Memory B cell (primary cell): ENCODE measurements around the gene RDH13.
"Not testable (repeated sequence)": the region's sequence is repeated elsewhere in the genome, so short reads cannot be mapped to it uniquely, and the experiment has no call there.

Experiments used
- ATAC-seq: fragments of 150-1000 bp; cut with Tn5 transposase; 2 replicates; pipeline ENCODE4 v1.10.0; 2021; ENCODE audit warnings: low read depth, mild to moderate bottlenecking, moderate library complexity
- DNase-seq, 2 donors: peaks; one replicate each; pipeline ENCODE4 v3.0.0; 2022; ENCODE audit warnings: low spot score in 2 of 2
- H3K27ac Mint-ChIP-seq: one replicate; pipeline ENCODE4 v1.8.0; 2022; ENCODE audit warnings: mild to moderate bottlenecking, moderate library complexity, mixed read lengths
- H3K27me3 Mint-ChIP-seq: one replicate; pipeline ENCODE4 v1.8.0; 2022; ENCODE audit warnings: mixed read lengths
- H3K36me3 Mint-ChIP-seq: one replicate; pipeline ENCODE4 v1.8.0; 2022; ENCODE audit warnings: mild to moderate bottlenecking, mixed read lengths
- H3K4me1 Mint-ChIP-seq: one replicate; pipeline ENCODE4 v1.8.0; 2022; ENCODE audit warnings: mixed read lengths
- H3K4me3 Mint-ChIP-seq: one replicate; pipeline ENCODE4 v1.8.0; 2022; ENCODE audit warnings: mild to moderate bottlenecking, moderate library complexity, mixed read lengths
- H3K9me3 Mint-ChIP-seq: one replicate; pipeline ENCODE4 v1.8.0; 2022; ENCODE audit warnings: mixed read lengths

The RDH13 gene

DNA sequence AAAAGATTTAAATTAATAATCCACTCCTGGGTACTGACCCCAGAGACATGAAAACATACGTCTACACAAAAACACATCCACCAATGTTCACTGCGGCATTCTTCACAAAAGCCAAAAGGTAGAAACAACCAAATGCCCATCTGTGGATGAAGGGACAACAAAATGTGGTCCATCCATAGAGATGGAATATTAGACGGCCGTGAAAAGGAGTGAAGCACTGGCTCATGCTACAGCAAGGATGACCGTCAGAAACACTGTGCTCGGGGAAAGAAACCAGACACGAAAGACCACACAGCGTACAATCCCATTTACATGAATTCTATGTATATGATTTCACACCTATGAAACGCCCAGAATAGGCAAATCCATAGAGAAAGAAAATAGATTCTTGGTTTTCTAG, 6.1 kb downstream of the RDH13 start:
- Mint-ChIP-seq H3K27me3 (no peaks in the 10 kb centered on the region), H3K4me3 (no peak overlapping the region), H3K27ac (no peak overlapping the region), H3K4me1 (no peaks in the 10 kb centered on the region), H3K36me3 (peaks cover 30% of the 10 kb centered on the region), H3K9me3 (no peaks in the 10 kb centered on the region)
- DNase-seq (no peak), ATAC-seq (no peak)

- Mint-ChIP-seq H3K27me3 (no peaks in the 10 kb centered on the region), H3K4me1 (no peaks in the 10 kb centered on the region), H3K36me3 (peaks cover 32% of the 10 kb centered on the region), H3K9me3 (no peaks in the 10 kb centered on the region), H3K27ac (no peak overlapping the region), H3K4me3 (no peak overlapping the region)
- DNase-seq = no peak
- no peak for ATAC-seq
Measured at GRCh38 chr19:55053735-55054134, 9.2 kb downstream of the RDH13 start.

DNA sequence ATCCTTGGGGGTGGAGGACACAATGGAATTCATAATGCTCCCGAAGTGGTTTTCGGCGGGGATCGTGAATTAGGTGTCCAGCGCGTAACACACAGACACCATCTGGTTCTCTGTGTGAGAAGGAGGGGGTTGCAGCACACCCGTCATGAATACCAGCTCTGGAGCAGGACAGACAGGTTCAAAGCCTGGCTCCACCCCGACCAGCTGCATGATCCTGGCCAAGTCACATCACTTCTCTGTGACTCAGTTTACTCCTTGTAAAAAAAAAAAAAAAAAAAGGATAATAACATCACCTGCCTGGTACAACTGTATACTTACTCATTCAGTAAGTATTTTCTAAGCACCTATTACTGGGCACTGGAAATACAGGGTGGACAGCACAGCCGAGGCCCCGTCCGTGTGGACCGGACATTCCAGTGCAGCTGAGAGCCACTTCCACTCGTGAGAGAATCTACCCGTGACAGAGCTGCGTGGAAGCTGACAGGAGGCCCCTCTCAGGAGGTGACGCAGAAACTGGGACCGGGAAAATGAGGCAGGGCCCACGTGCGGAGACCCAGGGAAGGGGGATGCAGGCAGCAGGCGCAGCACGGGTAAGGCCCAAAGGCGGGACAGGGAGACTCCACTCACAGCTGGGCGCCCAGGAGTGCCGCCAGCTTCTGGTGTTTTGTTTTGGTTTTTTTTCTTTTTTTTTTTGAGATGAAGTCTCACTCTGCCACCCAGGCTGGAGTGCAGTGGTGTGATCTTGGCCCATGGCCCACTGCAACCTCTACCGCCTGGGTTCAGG, 12.0 kb downstream of the RDH13 start:
- DNase-seq = no peak
- Mint-ChIP-seq H3K4me1 (no peaks in the 10 kb centered on the region), H3K4me3 (no peak overlapping the region), H3K36me3 (peaks cover 34% of the 10 kb centered on the region), H3K9me3 (no peaks in the 10 kb centered on the region), H3K27ac (no peak overlapping the region), H3K27me3 (no peaks in the 10 kb centered on the region)
- no peak for ATAC-seq

DNA sequence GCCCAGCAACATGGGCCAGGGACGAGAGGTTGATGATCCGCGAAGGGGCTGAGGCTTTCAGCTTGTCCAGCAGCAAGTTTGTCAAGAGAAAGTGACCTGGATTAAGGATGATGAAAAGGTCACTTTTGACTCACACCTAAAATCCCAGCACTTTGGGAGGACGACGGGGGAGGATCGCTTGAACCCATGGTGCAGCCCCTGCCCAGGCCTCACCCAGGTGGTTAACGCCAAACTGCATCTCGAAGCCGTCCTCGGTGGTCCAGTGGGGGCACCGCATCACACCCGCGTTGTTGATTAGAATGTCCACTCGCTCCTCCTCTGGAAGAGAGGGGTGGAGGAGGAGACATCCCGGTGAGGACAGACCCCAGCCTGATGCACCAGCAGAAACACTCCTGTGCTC, 14.5 kb downstream of the RDH13 start:
- H3K36me3 Mint-ChIP-seq = peaks cover 37% of the 10 kb centered on the region
- H3K27me3 Mint-ChIP-seq = no peaks in the 10 kb centered on the region
- H3K27ac Mint-ChIP-seq = no peak overlapping the region
- H3K9me3 Mint-ChIP-seq = no peaks in the 10 kb centered on the region
- no peaks in the 10 kb centered on the region for H3K4me1 Mint-ChIP-seq
- DNase-seq (no peak), ATAC-seq (no peak)
- no peak overlapping the region for H3K4me3 Mint-ChIP-seq

GRCh38 chr19:55047951-55048350, 15.0 kb downstream of the RDH13 start:
- Mint-ChIP-seq H3K27me3 (no peaks in the 10 kb centered on the region), H3K4me1 (no peaks in the 10 kb centered on the region), H3K36me3 (peaks cover 34% of the 10 kb centered on the region), H3K4me3 (no peak overlapping the region), H3K27ac (no peak overlapping the region), H3K9me3 (no peaks in the 10 kb centered on the region)
- ATAC-seq (no peak), DNase-seq (no peak)

DNA sequence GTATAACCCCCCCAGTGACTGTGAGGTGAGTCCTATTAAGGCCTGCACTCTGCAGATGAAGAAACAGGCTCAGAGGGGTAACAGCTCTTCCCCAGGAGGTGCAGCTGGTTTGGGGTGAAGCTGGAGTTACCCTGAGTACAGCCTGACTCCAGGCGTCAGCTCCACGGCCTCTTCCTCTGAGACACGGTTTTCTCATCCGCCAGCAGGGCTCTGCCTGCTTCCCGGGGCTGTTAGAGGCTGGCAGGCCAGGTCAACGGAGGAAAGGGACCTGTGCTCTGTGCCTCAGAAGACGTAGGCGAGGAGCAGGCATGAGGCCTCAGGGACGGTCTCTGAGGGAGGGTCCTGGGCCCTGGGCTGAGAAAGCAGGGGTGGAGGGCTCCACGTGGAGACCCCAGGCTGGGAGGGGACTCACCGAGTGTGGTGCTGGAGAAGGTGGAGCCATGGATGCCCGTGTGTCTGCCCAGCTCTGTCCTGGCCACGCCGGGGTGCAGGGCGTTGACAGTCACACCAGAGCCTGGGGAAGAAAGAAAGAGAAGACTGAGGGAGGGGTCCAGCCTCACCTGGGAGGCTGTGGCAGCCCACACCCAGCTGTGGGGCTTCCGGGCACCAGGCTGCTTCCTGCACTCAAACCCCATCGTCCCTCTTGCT, 15.8 kb downstream of the RDH13 start:
- Mint-ChIP-seq H3K27me3 (no peaks in the 10 kb centered on the region), H3K9me3 (no peaks in the 10 kb centered on the region), H3K27ac (no peak overlapping the region), H3K4me1 (no peaks in the 10 kb centered on the region), H3K36me3 (peaks cover 36% of the 10 kb centered on the region), H3K4me3 (no peak overlapping the region)
- DNase-seq = no peak
- no peak for ATAC-seq

- H3K36me3 Mint-ChIP-seq = peaks cover 30% of the 10 kb centered on the region
- ATAC-seq (no peak), DNase-seq (no peak)
- no peaks in the 10 kb centered on the region for H3K4me1 Mint-ChIP-seq
- H3K4me3 Mint-ChIP-seq = no peak overlapping the region
- no peaks in the 10 kb centered on the region for H3K27me3 Mint-ChIP-seq
- H3K27ac Mint-ChIP-seq = no peak overlapping the region
- no peaks in the 10 kb centered on the region for H3K9me3 Mint-ChIP-seq
Measured at GRCh38 chr19:55044771-55045716, 17.9 kb downstream of the RDH13 start.

DNA sequence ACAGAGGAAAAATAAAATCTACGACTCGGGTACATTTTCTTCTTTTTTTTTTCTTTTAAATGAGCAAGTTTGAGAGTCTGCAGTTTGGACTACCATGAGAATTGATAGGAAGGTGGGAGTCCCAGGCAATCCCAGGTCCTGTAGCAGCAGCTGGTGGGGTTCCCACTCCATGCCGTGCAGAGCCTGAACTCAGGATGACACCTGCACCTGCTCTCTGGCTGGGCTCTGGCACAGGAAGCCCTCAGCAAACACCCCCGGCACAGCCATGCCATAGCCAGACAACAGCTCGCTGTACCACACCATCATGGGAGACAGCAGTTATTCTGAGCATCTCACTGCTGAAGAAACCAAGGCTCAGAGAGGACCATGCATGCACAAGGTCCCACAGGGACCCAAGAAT, 18.7 kb downstream of the RDH13 start:
- no peak overlapping the region for H3K4me3 Mint-ChIP-seq
- no peaks in the 10 kb centered on the region for H3K4me1 Mint-ChIP-seq
- ATAC-seq (no peak), DNase-seq (no peak)
- no peaks in the 10 kb centered on the region for H3K27me3 Mint-ChIP-seq
- peaks cover 31% of the 10 kb centered on the region for H3K36me3 Mint-ChIP-seq
- H3K27ac Mint-ChIP-seq = no peak overlapping the region
- no peaks in the 10 kb centered on the region for H3K9me3 Mint-ChIP-seq

GRCh38 chr19:55042688-55043087, 20.3 kb downstream of the RDH13 start:
- ATAC-seq (no peak), DNase-seq (no peak)
- Mint-ChIP-seq H3K4me1 (no peaks in the 10 kb centered on the region), H3K27ac (no peak overlapping the region), H3K9me3 (no peaks in the 10 kb centered on the region), H3K27me3 (no peaks in the 10 kb centered on the region), H3K36me3 (peaks cover 19% of the 10 kb centered on the region), H3K4me3 (no peak overlapping the region)

GRCh38 chr19:55042344-55042678, 20.6 kb downstream of the RDH13 start:
- Mint-ChIP-seq H3K4me1 (no peaks in the 10 kb centered on the region), H3K9me3 (no peaks in the 10 kb centered on the region), H3K4me3 (no peak overlapping the region), H3K27me3 (no peaks in the 10 kb centered on the region), H3K36me3 (peaks cover 19% of the 10 kb centered on the region), H3K27ac (no peak overlapping the region)
- ATAC-seq (no peak), DNase-seq (no peak)

- Mint-ChIP-seq H3K4me3 (no peak overlapping the region), H3K4me1 (no peaks in the 10 kb centered on the region), H3K9me3 (no peaks in the 10 kb centered on the region), H3K27ac (no peak overlapping the region), H3K27me3 (no peaks in the 10 kb centered on the region), H3K36me3 (peaks cover 16% of the 10 kb centered on the region)
- no peak for DNase-seq
- no peak for ATAC-seq
Measured at GRCh38 chr19:55041627-55042343, 21.2 kb downstream of the RDH13 start.

GRCh38 chr19:55041244-55041626, 21.7 kb downstream of the RDH13 start:
- Mint-ChIP-seq H3K36me3 (peaks cover 16% of the 10 kb centered on the region), H3K27ac (no peak overlapping the region), H3K4me1 (no peaks in the 10 kb centered on the region), H3K9me3 (no peaks in the 10 kb centered on the region), H3K4me3 (no peak overlapping the region), H3K27me3 (no peaks in the 10 kb centered on the region)
- no peak for ATAC-seq
- no peak for DNase-seq

DNA sequence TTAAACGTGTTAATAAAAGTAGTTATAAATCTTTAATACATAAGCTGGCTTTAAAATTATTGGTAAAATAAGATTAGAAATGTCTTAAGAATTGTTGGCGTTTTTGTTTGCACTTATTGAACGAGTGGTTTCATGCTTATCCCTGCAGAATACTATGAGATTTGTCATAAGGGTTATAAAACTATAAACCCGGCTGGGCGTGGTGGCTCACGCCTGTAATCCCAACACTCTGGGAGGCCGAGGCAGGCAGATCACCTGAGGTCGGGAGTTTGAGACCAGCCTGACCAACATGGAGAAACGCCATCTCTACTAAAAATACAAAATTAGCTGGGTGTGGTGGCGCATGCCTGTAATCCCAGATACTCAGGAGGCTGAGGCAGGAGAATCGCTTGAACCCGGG, 22.3 kb downstream of the RDH13 start:
- peaks cover 16% of the 10 kb centered on the region for H3K36me3 Mint-ChIP-seq
- H3K4me1 Mint-ChIP-seq, H3K27me3 Mint-ChIP-seq, H3K4me3 Mint-ChIP-seq, H3K9me3 Mint-ChIP-seq, H3K27ac Mint-ChIP-seq, ATAC-seq, DNase-seq: not testable (repeated sequence)

DNA sequence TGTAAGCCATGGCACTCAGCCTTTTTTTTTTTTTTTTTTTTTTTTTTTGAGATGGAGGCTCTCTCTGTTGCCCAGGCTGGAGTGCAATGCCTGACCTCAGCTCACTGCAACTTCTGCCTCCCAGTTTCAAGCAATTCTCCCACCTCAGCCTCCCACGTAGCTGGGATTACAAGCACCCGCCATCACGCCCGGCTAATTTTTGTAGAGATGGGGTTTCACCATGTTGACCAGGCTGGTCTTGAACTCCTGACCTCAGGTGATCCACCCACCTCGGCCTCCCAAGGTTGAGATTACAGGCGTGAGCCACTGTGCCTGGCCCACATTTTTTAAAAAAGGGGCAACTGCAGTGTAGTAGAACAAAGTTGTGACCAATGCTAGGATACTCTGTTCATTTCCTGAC, 25.3 kb downstream of the RDH13 start:
- not testable (repeated sequence) for H3K4me3 Mint-ChIP-seq, H3K27me3 Mint-ChIP-seq, H3K4me1 Mint-ChIP-seq, H3K9me3 Mint-ChIP-seq, ATAC-seq, H3K36me3 Mint-ChIP-seq, H3K27ac Mint-ChIP-seq, DNase-seq
